NCI-H187 treated with DMSO at 0.1 percent for 48 hours (cell line): ENCODE results near the gene TWIST1.

ENCODE experiments used
- DNase-seq: peaks from one replicate; lab custom pipeline; 2025; lab: John Stamatoyannopoulos, UW

The TWIST1 gene

GRCh38 chr7:19117091-19117869 lies at the start of gene TWIST1:
TWIST1 (minus strand) TSS chr7:19117636; CDS start chr7:19117321, 315 bp downstream.
- DNase-seq, result no peak

GRCh38 chr7:19161671-19162070 lies 44.2 kb upstream of the TWIST1 start:
- no peak for DNase-seq

- DNase-seq, result no peak
Observed at GRCh38 chr7:19146699-19147098, 29.3 kb upstream of the TWIST1 start.

- no peak for DNase-seq
Observed at GRCh38 chr7:19145434-19146115, 28.1 kb upstream of the TWIST1 start.

- no peak for DNase-seq
Observed at GRCh38 chr7:19144661-19145433, 27.4 kb upstream of the TWIST1 start, which contains the start of gene FERD3L. FERD3L (minus strand) TSS chr7:19145421; CDS start chr7:19145362, 59 bp downstream.

GRCh38 chr7:19143881-19144574 lies 26.6 kb upstream of the TWIST1 start:
- no peak for DNase-seq

- DNase-seq, result no peak
Observed at GRCh38 chr7:19139706-19140327, 22.4 kb upstream of the TWIST1 start.

GRCh38 chr7:19133886-19134285 lies 16.4 kb upstream of the TWIST1 start:
- no peak for DNase-seq

GRCh38 chr7:19133390-19133789 lies 16.0 kb upstream of the TWIST1 start:
- DNase-seq, result no peak

GRCh38 chr7:19128856-19129255 lies 11.4 kb upstream of the TWIST1 start:
- DNase-seq, result no peak

- DNase-seq, result no peak
Observed at GRCh38 chr7:19121977-19122588, 4.6 kb upstream of the TWIST1 start.

- DNase-seq, result no peak
Observed at GRCh38 chr7:19119870-19120486, 2.5 kb upstream of the TWIST1 start.

- no peak for DNase-seq
Observed at GRCh38 chr7:19119372-19119771, 1.9 kb upstream of the TWIST1 start.

- no peak for DNase-seq
Observed at GRCh38 chr7:19118636-19119371, 1.4 kb upstream of the TWIST1 start.

GRCh38 chr7:19117870-19118608 lies 603 bp upstream of the TWIST1 start:
- DNase-seq, result no peak

- no peak for DNase-seq
Observed at GRCh38 chr7:19116121-19117090, 1.0 kb downstream of the TWIST1 start.

- no peak for DNase-seq
Observed at GRCh38 chr7:19114551-19114855, 2.9 kb downstream of the TWIST1 start.

GRCh38 chr7:19113855-19114550 lies 3.4 kb downstream of the TWIST1 start:
- no peak for DNase-seq
